Astrocyte of the cerebellum (primary cell): ENCODE measurements around the gene HSD17B3.

Source experiments
- DNase-seq: peaks from one replicate; pipeline ENCODE4 v3.0.0-alpha.2; 2011; ENCODE audit warnings: low read depth
- H3K4me3 ChIP-seq: 2 replicates; pipeline ENCODE4 v1.5.1; 2011; ENCODE audit warnings: mild to moderate bottlenecking, low read depth, low read length, moderate library complexity
- in situ Hi-C: cut with HindIII; loops from 2 replicates; pipeline ENCODE4 v1.10.0; 2017; ENCODE audit warnings: low sequenced_read_pairs
- TF ChIP-seq, protein P1 (sequence below): IDR thresholded peaks from 2 replicates; pipeline ENCODE4 v1.5.1; 2012; ENCODE audit warnings: low read length, low read depth, moderate library complexity, mild to moderate bottlenecking; ENCODE audit errors: missing control alignments

Gene HSD17B3

DNA sequence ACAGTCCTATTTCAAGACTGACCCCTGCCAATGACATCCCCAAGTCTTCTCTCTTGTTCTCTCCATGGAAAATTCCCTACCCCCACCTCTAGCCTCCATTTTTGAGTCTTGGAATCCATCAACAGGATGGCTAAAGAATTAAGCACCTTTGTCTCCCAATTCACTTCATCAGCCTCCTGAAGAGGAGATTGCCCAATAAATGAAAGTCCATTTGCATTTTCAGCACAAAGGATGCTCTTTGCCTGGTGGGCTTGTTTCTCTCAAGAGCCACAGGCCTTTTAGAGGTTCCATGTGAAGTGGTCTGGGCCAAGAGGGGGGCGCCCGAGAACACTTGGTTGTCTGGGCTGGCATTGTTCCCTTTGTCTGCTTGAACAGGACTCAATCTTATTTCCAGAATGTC is 12.6 kb downstream of the HSD17B3 start:
- in situ Hi-C loops: no loop called here
- TF ChIP-seq, protein P1, sequence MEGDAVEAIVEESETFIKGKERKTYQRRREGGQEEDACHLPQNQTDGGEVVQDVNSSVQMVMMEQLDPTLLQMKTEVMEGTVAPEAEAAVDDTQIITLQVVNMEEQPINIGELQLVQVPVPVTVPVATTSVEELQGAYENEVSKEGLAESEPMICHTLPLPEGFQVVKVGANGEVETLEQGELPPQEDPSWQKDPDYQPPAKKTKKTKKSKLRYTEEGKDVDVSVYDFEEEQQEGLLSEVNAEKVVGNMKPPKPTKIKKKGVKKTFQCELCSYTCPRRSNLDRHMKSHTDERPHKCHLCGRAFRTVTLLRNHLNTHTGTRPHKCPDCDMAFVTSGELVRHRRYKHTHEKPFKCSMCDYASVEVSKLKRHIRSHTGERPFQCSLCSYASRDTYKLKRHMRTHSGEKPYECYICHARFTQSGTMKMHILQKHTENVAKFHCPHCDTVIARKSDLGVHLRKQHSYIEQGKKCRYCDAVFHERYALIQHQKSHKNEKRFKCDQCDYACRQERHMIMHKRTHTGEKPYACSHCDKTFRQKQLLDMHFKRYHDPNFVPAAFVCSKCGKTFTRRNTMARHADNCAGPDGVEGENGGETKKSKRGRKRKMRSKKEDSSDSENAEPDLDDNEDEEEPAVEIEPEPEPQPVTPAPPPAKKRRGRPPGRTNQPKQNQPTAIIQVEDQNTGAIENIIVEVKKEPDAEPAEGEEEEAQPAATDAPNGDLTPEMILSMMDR: no peak
- no peak overlapping the region for H3K4me3 ChIP-seq
- DNase-seq: no peak

DNA sequence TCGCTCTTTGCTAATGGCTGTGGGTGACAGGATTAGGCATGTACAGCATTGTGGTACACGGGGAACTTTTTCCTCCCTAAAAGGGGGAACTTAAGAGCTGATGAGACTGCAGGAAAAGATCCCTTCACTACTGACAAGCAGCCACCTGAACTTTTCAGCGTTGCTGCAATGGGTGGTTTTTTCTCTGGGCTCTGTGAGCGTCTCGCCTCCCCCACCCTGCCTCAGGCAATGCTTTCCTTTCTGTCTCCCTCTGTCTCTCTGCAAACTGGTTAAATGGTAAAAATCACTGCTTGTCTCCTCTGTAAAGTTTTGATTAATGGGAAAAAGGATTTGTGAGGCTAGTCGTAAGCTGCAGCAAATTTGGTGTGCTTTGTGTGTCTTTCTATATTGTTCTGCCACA is 20.3 kb downstream of the HSD17B3 start:
- TF ChIP-seq, protein P1: no peak
- no peak for DNase-seq
- no peak overlapping the region for H3K4me3 ChIP-seq
- in situ Hi-C loops: no loop called here

DNA sequence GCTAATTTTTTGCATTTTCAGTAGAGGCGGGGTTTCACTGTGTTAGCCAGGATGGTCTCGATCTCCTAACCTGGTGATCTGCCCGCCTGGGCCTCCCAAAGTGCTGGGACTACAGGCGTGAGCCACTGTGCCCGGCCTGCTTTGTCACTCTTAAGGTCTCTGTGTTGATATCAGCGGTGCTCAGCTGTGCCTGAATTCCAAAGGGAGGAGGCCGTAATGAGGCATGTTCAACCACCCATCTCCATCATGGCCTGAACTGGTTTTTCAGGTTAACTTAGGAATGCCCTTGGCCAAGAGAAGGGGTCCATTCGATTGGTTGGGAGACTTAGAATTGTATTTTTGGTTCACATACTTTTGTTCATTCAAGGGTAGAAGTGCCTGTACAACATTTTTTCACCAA is 22.0 kb downstream of the HSD17B3 start:
- in situ Hi-C loops: no loop called here
- DNase-seq: no peak
- TF ChIP-seq, protein P1: no peak
- H3K4me3 ChIP-seq: no peak overlapping the region

DNA sequence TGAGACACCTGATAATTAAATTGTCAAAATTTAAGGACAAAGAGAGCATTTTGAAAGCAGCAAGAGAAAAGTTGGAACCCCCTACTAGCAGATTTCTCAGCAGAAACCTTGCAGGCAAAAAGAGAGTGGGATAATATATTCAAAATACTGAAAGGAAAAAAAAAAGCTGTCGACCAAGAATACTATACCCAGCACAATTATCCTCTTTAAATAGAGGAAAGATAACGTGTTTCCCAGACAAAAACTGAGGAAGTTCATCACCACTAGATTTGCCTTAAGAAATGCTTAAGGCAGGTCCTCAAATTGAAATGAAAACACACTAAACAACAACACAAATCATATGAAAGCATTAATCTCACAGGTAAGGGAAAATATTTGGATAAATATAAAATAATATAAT is 27.0 kb downstream of the HSD17B3 start:
- no peak overlapping the region for H3K4me3 ChIP-seq
- no peak for DNase-seq
- TF ChIP-seq, protein P1: no peak
- in situ Hi-C loops: no loop called here

DNA sequence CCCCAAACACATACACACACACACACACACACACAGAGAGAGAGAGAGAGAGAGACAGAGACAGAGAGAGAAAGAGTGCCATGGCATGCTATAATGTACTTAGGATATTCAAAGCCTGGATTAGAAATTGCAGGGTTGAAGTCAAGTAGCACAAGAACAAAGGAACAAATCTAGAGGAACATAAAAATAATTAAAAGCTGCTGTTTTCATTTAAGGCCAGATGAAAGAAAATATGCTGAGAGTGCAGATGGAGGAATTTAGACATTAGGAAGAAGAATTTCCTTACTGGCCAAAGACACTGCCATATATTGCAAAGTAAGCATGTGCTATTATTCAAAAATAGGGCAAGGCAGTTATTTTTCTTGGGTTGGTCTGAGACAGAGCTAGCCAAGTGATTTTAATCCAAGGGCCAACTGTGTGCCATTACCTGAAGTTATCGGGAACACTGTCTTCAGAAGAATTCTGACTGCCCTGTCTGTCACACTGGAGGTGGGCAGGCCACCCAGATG is 31.7 kb downstream of the HSD17B3 start:
- TF ChIP-seq, protein P1: no peak
- DNase-seq: no peak
- in situ Hi-C loops: no loop called here
- H3K4me3 ChIP-seq: no peak overlapping the region

DNA sequence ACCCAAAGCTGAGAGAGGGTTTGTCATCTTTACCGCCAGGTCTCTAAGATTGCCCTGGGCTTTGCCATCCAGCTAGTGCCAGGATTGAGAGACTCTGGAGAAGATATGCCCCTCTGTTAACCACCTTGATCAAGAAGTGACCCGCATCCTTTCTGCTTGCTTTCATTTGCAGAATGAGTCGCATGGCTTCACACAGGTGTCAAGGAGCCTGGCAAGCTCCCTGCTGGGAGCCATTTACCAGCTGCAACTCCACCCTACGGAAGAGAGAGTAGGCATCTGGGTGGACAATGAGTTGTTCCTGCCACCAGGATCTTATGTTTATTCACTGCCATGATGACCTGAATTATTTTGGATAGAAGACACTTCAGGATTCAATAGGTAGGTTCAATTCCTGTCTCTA is 43.0 kb downstream of the HSD17B3 start:
- in situ Hi-C loops: no loop called here
- no peak for DNase-seq
- no peak overlapping the region for H3K4me3 ChIP-seq
- TF ChIP-seq, protein P1: no peak

DNA sequence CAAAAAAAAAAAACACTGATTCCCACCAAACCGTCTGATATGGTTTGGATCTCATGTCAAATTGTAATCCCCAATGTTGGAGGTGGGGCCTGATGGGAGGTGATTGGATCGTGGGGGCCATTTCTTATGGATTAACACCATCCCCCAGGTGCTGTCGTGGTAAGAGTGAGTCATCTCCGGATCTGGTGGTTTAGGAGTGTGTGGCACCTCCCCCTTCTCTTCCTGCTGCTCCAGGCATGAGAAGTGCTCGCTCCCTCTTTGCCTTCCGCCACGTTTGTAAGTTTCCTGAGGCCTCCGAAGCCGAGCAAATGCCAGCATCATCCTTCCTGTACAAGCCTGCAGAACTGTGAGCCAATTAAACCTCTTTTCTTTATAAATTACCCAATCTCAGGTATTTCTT is 45.2 kb downstream of the HSD17B3 start:
- H3K4me3 ChIP-seq: no peak overlapping the region
- in situ Hi-C loops: no loop called here
- no peak for DNase-seq
- TF ChIP-seq, protein P1: no peak
